Measurements from ENCODE around the gene BLZF1.

DNA sequence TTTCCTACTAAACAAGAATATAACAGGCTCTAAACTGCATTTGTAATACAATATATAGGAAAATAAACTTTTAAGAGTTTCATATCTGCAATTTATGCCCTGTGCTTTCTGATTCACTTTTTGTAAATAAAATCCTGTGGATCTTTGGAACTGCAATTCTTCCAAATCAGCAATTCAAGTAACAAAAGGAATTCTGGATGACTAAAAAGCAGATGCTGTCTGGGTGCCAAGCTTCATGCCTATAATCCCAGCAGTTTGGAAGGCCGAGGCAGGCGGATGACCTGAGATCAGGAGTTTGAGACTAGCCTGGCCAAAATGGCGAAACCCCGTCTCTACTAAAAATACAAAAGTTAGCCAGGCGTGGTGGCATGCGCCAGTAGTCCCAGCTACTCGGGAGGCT is 6.7 kb upstream of the BLZF1 start:
- TF ChIP-seq, protein P1, sequence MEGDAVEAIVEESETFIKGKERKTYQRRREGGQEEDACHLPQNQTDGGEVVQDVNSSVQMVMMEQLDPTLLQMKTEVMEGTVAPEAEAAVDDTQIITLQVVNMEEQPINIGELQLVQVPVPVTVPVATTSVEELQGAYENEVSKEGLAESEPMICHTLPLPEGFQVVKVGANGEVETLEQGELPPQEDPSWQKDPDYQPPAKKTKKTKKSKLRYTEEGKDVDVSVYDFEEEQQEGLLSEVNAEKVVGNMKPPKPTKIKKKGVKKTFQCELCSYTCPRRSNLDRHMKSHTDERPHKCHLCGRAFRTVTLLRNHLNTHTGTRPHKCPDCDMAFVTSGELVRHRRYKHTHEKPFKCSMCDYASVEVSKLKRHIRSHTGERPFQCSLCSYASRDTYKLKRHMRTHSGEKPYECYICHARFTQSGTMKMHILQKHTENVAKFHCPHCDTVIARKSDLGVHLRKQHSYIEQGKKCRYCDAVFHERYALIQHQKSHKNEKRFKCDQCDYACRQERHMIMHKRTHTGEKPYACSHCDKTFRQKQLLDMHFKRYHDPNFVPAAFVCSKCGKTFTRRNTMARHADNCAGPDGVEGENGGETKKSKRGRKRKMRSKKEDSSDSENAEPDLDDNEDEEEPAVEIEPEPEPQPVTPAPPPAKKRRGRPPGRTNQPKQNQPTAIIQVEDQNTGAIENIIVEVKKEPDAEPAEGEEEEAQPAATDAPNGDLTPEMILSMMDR (IDR thresholded peaks at IDR 0.05): no peak
- TF ChIP-seq POLR2A (IDR thresholded peaks at IDR 0.05) (no peak), EP300 (IDR thresholded peaks at IDR 0.05) (no peak)

Measured in ovary (tissue), 3 donors.